NCI-H146 treated with DMSO at 0.1 percent for 48 hours (cell line): ENCODE data around the gene ATG2B.

Experiments
- DNase-seq: peaks from one replicate; lab custom pipeline; 2025; ENCODE audit not compliant: unreplicated experiment; lab: John Stamatoyannopoulos, UW

The ATG2B gene

DNA sequence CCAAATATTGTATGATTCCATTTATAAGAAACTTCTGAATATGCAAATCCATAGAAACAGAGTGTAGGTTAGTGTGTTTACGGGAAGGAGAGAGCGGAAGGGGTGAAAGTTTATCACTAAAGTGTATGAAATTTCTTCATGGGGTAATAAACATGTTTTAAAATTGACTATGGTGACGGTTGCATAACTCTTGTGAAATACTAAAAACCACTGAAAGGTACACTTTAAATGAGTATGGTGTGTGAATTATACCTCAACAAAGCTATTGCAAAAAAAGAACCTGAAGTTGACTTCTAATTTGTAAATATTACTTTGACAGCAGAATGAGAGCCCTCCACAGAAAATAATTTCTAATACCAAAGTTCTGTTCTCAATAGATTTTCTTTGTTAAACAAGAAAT, 47.1 kb downstream of the ATG2B start:
- no peak for DNase-seq

- DNase-seq: no peak
Measured at GRCh38 chr14:96310906-96311305, 52.2 kb downstream of the ATG2B start.

DNA sequence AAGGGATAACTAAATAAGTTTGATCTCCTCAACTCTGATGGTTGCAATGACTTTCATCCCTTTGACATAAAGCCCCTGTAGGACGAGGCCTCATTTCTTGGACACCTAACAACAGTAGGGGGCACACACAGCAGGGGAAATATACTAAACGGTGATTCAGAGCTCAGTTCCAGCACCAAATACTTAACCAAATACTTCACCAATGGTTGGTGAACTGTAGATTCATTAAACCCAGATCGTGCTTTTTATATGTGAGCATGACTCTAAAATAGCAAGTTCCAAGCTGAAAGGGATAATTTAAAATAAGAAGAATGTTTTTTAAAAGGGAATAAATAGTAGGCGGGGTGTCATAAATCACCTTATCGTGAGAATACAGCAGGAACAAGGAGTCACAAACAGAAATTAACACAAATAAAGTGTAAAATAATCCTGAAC, 53.2 kb downstream of the ATG2B start:
- DNase-seq: no peak

GRCh38 chr14:96309133-96309895, 53.8 kb downstream of the ATG2B start:
- DNase-seq: no peak

DNA sequence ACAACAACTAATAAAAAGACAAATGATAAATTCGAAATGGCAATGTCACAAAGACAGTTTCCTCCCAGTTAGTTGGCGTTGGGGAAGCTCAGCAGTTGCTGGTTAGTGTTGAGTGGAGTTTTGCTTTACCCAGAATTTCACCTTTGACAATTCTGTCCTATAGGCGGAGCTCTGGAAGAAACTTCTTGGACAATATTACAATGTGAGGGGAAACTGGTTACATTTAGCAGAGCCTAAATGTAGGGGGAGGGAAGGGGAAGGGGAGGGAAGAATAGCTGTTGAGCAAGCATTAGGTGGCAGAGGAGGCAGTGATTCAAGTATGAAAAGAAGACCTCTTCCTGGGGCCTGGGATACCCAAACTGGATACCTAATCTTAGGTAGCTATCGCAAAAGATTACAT, 55.7 kb downstream of the ATG2B start:
- DNase-seq: no peak

DNA sequence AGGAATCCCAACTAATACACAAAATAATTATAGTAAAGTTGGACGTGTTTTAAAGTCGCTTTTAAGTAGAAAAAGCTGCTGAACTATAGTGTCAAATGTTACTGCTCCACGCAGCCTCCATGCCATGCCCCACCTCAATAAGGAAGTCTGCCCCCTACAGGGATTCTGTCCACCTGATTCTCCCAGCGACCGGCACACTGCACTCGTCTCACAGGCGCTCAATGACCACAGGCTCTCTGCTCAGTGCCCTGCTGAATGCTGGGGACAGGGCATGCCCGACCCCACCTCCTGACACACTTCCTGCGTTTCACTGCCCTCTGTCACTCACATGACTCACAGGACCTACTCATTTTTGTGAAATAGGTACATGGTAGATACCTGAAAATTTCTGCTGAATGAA, 58.2 kb downstream of the ATG2B start:
- DNase-seq: no peak

DNA sequence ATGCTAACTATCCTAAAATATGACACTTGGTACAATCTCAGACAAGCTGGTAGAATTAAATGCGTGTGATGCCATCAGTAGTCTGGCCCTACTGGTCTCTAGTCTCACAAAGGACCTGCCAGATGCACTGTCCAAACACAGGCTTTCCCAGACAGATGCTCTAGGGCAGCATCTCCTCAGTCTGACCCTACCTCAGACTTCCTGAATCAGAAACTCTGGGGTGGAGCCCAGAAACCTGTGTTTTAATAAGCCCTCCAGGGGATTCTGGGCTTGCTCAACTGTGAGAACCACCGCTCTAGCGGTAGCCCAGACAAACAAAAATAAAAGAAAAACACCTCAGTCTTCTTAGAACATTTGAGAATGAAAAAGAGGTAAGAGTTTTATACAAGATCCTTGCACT, 59.2 kb downstream of the ATG2B start:
- DNase-seq: no peak

DNA sequence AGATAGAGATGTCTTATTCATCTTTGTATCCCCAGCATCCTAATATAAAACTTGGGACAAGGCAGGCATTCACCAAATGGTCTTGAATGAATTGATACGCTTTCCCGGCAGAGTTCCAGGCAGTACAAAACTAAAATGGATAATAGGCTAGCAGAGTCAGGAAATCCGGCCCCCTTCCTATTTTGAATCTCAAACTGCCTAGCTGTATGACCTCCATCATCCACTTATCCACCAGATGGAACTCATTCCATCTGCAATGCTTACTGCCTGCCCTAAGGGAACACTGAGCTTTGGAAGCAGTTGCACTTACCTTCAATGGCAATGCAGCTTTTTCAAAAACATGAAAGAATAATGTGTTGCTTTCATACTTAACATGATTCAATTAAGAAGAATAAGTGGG, 63.7 kb downstream of the ATG2B start:
- DNase-seq: no peak

- no peak for DNase-seq
Measured at GRCh38 chr14:96297997-96298515, 65.1 kb downstream of the ATG2B start.

DNA sequence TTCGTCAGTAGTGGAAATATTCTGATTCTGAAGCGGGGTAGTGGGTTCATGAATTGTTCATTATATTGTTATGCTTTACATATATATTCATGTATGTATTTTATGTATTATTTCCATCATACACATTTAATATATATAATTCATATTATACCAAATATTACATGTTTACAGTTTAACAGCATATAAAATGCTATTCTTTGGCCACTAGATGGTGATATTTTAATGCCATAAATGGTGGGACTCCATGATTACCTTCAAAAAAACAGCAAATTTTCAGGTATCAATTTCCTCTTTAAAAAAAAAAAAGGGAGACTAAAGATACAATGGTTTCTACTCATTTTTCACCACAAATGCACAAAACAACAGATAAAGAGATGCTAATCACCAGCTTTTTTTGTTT, 66.1 kb downstream of the ATG2B start:
- DNase-seq: no peak

GRCh38 chr14:96294246-96294645, 68.9 kb downstream of the ATG2B start:
- DNase-seq: no peak

GRCh38 chr14:96287856-96288255, 75.3 kb downstream of the ATG2B start:
- no peak for DNase-seq

DNA sequence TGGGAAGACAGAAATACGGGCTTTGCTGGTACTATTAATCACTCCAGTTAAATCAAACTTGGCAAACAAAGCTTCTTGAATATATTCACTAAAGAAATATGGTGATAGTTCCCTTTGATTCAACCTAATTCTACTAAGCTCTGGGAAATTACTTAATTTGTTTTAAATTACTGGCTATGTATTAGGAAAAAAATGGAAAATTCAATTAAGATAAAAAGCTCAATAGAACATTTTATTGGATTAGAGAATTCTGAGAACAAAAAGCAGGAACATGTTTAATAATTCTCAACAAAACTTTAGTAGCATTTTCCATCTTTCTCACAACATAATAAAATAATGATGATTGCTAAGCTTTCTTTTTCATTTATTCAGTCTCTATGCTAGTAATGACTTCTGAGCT, 76.9 kb downstream of the ATG2B start:
- DNase-seq: no peak

DNA sequence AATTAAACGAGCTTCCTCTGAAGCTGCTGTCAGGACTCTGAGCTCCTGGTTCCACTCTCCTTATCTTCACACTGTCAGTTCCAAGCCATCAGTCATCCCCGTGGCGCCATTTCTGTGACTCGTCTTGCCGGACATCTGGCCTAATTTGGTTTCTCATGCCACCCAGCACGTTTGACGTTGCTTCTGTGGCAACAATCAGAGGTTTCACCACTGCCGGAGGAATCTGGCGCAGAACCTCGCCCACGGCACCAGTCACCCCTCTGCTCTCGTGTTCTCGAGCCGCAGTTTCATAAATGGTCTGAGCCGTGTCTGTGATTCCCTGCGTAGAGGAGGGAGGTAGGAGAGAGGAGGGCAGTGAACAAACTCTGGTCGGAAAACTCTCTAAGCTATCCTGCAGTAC, 77.5 kb downstream of the ATG2B start:
- DNase-seq: no peak

DNA sequence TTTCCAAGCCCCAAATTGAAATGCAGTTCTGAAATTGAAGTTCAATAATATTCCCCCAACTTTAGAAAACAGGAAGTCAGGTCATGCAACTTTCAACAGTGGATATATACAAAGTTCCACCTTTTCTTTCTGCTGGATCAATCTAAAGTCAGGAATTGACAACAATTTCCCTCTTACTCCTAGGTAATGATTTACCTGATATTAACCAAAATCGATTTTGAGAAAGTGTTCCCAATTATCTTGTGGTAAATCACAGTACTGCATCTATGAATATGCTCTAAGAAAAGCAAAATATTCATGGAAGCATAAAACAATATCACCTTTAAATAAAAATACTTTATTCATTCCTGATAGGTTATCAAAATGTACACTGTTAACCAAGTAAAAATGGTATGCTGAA, 78.7 kb downstream of the ATG2B start:
- DNase-seq: no peak

- DNase-seq: no peak
Measured at GRCh38 chr14:96284008-96284407, 79.1 kb downstream of the ATG2B start.

DNA sequence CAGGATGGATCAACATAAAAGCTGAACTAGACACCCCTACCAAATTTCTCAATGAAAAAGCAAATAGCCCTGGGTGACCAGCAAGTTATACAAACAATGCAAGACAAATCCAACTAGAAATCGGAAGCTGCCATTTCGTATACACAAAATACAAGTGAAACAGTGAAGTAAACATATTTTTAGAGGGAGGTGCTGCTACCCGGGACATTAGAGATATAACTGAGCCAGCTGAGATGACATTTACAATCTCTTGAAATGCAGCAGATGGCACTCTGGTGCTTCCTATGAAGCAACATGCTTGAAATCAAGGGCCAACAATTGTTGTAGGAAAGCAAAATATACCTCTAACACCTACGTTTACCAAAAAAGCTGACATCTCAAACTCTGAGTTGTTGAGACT, 81.7 kb downstream of the ATG2B start:
- DNase-seq: no peak

- no peak for DNase-seq
Measured at GRCh38 chr14:96280104-96280503, 83.0 kb downstream of the ATG2B start.

DNA sequence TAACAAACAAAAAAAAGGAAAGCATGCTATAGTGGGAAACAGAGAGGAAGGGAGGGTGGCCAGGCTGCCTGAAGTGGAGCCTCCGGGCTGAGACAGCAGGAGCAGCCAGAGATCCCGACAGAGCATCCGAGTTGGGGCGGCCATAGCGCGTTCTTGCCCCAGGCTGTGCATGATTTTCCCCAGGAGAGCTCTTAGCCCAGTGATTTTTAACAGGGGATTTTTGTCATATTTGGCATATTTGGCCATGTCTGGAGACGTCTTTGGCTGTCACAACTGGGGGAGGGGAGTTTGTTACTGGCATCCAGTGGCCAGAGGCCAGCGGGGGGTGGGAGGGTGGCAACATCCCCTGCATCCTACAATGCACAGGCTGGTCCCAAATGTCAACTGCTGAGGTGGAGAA, 83.6 kb downstream of the ATG2B start:
- no peak for DNase-seq

DNA sequence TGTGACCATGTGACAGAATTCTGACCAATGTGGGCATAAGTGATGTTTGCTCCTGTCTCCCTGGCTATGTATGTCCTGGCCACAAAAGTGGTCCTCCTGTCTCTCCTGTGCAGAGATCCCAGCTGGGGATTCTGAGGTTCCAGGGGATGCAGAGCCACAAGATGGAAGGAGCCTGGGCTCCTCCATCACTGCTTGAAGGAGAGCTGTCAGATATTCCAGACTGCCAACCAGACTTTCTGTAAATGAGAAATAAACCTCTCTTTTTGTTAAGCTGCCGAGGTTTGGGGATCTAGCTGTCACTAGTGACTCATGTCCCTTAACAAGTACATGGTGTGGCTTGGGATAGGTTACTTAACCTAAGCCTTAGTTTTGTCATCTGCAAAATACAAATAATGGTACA, 85.3 kb downstream of the ATG2B start:
- no peak for DNase-seq

GRCh38 chr14:96275177-96276112, 87.7 kb downstream of the ATG2B start:
- peak; percentile 7 for DNase-seq

- no peak for DNase-seq
Measured at GRCh38 chr14:96274543-96274942, 88.6 kb downstream of the ATG2B start.
